ENCODE measurements around the gene GLT6D1.
"Not testable (repeated sequence)": the region's sequence is repeated elsewhere in the genome, so short reads cannot be mapped to it uniquely, and the experiment has no call there.

Gene GLT6D1

GRCh38 chr9:135664801-135665794, 25.8 kb upstream of the GLT6D1 start:
- no peak for DNase-seq

DNA sequence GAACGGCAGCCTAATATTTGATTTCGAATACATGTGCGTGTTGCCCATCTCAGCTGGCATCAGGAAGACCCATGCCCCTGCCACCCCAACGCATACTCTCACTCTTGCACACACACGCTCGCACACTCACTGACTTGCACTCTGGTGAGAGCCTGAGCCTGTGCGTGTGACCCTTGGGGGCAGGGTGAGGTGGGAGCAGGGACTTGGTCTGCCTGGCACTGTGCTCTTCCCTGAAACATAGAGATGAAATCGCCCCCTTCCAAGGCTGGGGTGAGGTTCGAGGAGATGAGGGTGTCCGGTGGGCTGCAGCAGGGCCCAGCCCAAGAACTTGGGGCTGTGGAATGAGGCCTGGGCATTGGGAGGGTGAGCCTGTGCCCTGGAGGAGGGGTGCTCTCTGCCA, 24.9 kb upstream of the GLT6D1 start:
- no peak for DNase-seq

GRCh38 chr9:135663857-135664256, 24.5 kb upstream of the GLT6D1 start:
- DNase-seq, result no peak

- no peak for DNase-seq
Measured at GRCh38 chr9:135663451-135663770, 24.1 kb upstream of the GLT6D1 start.

DNA sequence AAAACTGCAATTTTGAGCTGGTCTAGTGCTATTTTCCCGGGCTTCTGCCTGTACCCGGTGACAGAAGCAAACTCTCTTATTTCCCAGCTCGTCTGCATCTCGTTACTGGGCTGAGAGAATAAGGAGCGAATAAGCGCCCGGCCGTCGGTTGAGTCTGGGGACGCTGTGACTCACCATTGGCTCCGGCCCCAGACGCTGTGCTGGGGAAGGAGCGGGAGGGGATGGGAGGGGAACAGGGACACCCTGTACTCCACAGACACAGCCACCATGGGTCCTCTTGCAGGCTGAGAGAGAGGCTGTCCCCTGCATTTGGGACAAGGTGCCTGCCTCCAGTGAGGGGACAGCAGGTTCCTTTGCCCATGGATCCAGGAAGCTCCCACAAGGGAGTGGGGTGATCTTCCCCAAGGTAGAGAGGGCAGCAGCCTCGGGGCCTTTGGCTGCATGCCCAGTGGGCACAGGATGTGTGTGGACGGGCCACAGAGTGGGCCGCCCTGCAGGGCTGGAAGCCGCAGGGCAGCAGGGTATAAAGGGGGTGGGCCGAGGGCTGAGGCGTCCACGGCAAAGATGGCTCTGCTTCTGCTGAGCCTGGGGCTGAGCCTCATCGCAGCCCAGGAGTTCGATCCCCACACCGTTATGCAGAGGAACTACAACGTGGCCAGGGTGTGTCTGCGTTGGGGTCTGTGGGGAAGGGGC, 23.6 kb upstream of the GLT6D1 start, which contains the start of gene LCN9:
TSS of gene LCN9 (plus strand) at position 552 of the 693 bp plus-strand sequence. CDS start at position 565, 13 bp downstream.
- DNase-seq, result no peak

DNA sequence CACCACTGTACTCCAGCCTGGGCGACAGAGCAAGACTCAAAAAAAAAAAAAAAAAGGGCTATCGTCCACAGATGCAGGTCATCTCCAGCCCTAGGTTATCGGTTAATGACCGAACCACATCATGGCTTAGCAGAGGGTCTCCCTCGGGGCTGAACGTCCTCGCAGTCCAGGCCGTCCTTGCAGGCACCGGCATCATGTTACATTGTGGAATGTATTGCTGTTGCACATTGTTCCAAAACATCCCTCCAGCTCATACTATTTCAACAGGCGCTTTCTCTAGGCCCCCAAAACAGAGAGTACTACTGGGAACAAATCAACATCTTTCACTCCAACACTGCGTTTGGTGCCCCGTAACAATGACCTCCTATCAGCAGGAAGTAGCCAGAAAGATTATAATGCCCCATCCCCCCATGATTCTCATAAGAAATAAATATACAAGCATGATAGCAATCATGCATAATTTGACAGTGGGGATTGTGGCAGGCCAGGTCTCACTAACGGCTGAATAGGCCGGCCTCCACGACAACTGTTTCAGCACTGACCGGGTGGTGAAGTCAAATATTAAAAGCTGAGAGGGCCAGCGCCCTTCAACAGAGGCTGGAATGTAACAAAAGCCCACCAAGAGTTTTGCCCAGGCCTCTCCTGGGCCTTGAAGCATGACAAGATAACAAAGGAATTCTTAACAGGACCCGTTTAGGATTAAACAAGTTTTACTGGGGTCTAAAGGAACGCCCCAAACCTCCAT, 22.6 kb upstream of the GLT6D1 start:
- DNase-seq, result no peak

DNA sequence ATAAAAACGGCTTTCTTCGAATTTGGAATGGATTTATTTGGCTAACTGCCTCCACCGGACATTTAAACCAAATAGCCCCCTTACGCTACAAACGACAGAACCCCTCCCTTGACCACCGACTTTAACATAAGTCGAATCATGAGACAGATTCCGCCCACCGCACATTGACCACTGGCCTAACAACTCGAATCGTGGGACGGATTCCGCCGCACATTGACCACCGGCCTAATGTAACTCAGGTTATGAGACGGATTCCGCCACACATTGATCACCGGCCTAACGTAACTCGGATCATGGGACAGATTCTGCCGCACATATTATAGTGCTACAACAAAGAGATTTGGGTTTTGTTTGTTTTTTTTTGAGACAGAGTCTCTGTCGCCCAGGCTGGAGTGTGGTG, 21.1 kb upstream of the GLT6D1 start:
- no peak for DNase-seq

DNA sequence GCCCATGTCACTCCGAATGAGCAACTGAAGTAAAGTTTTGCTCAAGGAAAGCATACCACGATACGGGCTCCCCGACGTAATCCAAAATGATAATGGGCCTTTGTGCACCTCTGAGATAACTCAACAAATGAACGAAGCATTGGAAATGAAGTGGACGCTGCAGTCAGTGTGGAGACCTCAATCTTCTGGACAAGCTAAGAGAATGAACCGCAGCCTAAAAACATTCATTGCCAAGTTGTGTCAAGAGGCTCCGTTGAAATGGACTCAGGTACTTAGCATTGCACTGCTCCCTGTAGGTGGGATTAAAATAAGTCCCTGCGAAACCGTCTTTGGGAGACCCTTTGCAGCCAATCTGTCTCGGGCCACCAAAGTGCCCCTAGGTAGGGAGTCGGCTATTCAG, 19.9 kb upstream of the GLT6D1 start:
- no peak for DNase-seq

DNA sequence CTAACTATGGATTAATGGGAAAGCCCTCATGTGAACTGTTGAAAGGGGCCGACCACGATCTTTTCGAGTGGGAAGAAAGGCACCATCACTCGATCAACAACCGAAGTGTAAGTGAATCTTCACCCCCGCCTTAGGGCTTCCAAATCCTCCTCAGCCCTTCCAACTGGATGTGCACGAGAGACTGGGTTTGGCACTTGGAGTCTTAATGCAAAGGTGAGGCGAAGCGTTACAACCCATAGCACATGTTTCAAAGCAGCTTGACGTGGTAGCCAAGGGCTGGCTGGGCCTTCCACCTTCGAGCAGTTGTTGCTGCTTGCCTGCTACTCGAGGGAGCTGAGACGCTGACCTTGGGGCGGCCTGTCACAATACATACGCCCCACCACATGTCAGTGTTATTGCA, 18.1 kb upstream of the GLT6D1 start:
- DNase-seq, result no peak

- no peak for DNase-seq
Measured at GRCh38 chr9:135655317-135655716, 16.0 kb upstream of the GLT6D1 start.

DNA sequence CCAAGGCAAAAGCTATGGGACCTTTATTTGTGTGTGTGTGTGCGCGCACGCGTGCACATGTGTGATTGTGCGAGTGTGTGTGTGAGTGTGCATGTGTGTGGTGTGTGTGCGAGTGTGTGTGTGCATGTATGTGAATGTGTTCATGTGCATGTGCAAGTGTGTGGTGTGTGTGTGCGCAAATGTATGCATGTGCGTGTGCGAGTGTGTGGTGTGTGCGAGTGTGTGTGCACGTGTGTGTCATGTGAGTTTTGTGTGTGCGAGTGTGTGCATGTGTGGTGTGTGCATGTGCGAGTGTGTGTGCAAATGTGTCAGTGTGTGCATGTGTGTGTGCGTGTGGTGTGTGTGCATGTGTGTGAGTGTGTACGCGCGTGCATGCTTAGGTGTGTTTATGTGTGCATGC, 11.1 kb upstream of the GLT6D1 start:
- DNase-seq, result no peak

GRCh38 chr9:135649508-135649907, 10.2 kb upstream of the GLT6D1 start:
- DNase-seq, result no peak

DNA sequence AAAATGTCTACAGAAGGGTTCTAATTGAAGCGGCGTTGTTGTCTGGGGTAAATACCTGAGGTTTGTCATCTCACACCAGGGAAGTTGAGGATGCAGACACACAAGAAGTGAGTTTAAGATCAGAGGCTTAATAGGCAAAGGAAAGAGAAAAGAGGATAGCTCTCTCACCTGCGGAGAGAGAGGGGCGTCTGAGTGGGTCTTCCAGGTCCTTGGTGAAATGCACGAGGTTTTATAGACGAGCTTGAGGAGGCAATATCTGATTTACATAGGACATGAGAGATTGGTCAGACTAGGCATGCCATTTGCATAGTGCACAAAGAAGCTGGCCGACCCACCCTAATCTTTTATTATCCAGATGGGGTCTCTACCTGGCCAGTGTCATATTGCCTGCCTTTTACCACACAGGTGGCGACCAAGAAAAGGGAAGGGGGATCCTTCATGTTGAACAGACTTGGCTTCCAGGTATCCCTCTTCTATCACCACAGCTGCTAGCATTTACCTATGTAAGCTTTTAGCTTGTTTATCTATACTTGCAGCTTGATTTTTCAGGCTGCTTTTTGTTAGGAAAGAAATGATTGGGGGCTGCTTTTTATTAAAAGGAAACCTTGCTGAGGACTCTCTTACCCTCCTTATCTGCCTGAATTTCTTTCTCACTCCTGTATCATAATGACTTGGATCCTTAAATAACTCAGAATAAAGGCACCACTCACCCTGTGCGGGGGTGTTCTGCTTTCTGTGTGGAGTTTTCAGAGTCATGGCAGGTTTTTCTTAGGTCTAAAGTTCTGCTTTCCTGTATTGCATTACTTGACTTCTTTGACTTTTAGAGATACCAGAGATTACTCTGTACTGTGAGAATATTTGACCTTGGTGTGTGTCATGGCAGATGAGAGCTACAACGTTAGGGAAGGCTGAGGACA, 9.4 kb upstream of the GLT6D1 start:
- DNase-seq, result no peak

- DNase-seq, result no peak
Measured at GRCh38 chr9:135647884-135648283, 8.5 kb upstream of the GLT6D1 start.

- DNase-seq, result no peak
Measured at GRCh38 chr9:135644631-135645218, 5.4 kb upstream of the GLT6D1 start.

- DNase-seq, result no peak
Measured at GRCh38 chr9:135641745-135642144, 2.4 kb upstream of the GLT6D1 start.

DNA sequence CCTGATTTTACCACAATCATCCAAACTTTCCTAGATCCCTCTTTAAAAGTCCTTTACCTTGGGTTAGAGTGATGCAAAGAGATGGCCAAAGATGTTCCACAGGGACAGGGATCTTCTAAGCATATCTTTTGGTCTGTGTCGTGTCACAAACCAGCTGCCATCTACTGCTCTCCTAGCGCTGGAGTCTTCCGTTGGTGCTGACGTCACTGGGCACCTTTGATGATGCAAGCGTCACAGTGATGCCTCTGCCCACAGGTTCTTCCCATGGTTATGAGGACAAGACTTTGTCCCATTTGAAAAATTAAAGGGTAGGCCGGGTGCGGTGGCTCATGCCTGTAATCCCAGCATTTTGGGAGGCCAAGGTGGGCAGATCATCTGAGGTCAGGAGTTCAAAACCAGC, 1.7 kb upstream of the GLT6D1 start:
- DNase-seq, result no peak

- DNase-seq, result not testable (repeated sequence)
Measured at GRCh38 chr9:135636930-135637530, 2.3 kb downstream of the GLT6D1 start.

DNA sequence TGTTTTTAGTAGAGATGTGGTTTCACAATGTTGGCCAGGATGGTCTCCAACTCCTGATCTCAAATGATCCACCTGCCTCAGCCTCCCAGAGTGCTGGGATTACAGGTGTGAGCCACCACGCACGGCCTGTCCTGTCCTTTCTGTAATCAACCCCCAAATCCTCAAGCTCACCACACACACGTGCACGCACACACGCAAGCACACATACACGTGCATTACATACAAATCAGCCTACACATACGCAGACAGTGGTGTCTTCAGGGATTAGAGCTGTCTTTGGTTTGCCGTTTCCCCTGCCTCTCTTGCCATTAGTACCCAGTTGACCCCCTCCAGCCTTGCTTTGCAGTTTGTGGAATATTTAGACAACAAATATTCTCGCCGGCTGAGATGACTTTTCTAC, 6.5 kb downstream of the GLT6D1 start:
- DNase-seq, result no peak

DNA sequence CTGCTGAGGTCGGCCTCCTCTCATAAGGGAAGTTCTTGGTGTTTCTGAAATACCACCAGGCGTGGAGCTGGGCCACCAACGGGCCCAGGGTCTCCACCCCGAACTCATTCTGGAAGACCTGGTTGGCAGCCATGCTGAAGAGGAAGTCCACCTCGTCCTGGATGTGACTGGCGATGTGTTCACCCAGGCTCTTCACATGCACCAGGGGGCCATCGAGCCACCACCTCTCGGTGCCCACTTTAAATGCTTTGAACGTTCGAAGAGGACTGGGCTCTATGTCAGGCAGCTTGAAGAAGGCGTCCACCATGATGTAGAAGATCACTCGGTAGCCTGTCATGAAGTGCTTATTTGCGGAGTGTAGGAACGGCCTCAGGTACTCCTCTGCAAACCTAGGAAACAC, 15.1 kb downstream of the GLT6D1 start:
- DNase-seq, result no peak

- no peak for DNase-seq
Measured at GRCh38 chr9:135622415-135623020, 16.8 kb downstream of the GLT6D1 start.
